GM19023 (cell line): ENCODE measurements around the gene SLC10A3.

Experiments
- ATAC-seq: cut with Tn5 transposase; IDR thresholded peaks from one replicate; pipeline ENCODE4 v1.9.1; 2021; ENCODE audit warnings: mild to moderate bottlenecking, moderate library complexity; ENCODE audit not compliant: unreplicated experiment

SLC10A3 gene

DNA sequence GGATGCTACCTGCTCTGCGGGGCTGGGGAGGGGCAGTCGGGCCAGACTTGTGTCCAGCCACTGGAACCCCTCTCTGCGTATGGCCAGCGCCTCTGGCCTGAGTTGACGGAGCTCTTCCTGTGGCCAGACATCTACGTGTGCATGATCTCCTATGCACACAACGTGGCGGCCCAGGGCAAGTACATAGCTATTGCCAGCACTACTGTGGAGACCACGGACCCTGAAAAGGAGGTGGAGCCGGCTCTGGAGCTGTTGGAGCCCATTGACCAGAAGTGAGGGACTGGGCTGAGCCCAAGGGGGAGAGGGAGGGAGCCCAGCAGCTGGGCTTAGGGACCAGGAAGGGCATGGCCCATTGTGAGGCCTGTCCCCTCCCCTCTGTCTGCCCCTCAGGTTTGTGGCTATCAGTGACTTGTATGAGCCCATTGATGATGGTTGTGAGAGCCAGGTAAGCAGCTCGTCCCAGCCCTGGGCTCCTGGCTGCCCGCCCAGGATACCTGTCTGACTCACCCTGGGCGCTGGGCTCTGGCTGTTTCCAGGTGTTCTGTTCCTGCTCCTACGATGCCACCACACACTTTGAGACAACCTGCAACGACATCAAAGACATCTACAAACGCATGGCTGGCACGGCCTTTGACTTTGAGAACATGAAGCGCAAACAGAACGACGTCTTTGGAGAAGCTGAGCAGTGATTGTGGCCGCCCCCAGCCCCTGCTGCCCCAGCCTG lies 48.3 kb downstream of the SLC10A3 start:
- ATAC-seq: no peak

DNA sequence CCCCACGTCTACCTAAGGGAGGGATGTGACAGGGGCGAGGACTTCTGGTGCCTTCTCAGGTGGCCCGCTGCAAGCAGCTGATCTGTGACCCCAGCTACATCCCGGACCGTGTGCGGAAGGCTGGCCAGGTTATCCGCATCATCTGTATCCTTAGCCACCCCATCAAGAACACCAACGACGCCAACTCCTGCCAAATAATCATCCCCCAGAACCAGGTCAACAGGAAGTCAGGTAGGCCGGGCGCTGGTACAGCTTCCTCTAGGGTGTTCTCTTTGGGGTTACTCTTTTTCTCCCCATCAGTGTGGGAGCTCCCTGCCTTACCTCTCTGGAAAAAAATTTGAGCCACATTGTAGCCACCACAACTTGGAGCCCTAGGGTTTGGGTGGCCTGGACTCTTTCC lies 48.9 kb downstream of the SLC10A3 start:
- ATAC-seq: no peak

DNA sequence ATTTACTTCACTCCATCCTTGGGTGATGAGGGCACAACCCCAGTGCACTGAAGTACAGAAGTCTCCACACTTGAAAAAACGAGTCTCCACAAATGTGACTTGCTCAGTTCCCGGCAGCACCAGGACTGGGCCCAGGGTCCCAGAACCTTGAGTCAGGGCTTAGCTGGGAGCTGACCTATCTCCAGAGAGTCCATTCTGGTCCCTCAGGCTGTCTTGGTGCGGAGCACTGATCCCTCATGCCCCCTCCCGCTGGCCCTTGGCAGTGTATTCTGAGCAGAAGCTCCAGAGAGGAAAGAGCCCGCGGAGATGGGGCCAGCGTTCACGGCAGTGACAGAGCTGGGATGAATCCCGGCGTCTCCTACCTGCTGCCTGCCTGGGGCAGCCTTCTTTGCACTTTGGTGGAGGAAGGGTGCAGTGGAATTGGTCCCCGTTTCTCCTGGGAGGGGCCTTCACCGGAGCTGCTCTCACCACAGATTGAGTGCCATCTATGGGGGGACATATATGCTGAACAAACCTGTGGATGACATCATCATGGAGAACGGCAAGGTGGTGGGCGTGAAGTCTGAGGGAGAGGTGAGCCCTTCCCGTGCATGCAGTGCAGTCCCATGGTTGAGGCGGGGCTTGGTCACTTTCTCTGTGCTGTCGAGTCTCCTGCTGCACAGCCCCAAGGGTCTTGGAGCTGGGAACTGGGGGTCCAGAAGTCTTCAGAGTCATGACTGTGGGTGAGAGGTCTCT lies 49.6 kb downstream of the SLC10A3 start:
- no peak for ATAC-seq

DNA sequence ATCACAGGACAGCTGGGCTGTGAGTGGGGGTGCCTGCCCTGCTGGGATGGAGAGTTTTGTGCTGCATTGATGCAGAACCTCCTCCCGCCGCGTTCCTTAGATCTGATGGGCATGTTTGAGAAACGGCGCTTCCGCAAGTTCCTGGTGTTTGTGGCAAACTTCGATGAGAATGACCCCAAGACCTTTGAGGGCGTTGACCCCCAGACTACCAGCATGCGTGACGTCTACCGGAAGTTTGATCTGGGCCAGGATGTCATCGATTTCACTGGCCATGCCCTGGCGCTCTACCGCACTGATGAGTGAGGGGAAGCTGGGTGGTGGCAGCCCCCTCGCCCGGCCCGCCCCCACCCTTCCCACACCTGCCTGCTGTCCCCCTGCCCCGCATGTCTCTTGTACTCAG lies 50.6 kb downstream of the SLC10A3 start:
- no peak for ATAC-seq

DNA sequence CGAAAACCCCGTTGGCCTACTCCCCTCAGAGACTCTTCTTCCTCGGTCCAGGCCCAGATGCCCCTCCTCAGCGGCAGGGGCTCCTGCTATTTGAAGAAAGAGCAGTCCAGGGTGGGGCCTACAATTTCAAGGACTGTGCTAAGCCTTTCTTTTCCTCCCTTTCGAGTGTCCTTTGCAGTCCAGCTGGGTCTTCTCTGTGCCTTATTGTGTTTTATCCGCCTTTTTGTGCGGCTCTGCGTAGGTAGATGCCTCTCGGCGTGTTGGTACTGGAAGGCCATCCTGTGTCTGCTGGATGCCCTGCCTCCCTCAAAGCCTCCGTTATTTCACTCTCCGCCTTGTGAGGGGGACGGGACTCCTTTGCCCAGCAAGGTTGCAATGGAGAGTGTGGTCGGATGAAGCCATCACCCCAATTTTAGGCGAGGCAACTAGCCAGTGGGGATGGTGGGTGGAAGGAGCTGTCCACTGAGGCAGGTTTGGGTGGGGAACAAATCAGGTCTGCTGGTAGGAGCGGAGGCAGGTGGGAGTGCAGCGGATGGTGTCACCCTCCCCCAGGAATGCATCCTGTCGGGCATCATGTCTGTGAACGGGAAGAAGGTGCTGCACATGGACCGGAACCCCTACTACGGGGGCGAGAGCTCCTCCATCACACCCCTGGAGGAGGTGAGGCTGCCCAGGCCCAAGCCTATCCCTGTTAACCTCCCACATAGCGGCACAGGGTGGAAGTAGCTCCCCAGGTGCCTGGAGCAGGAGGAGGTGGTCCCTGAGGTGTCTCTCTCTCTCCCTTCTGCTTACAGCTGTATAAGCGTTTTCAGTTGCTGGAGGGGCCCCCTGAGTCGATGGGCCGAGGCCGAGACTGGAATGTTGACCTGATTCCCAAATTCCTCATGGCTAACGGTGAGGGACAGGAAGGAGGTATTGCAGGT lies 52.2 kb downstream of the SLC10A3 start:
- ATAC-seq: no peak
